HG03571 (cell line): ENCODE results near the gene ACOX3.
"Not testable (repeated sequence)": the region's sequence is repeated elsewhere in the genome, so short reads cannot be mapped to it uniquely, and the experiment has no call there.

Source experiments
- ATAC-seq: cut with Tn5 transposase; IDR thresholded peaks from one replicate; pipeline ENCODE4 v1.9.1; 2021; ENCODE audit not compliant: unreplicated experiment

The ACOX3 gene

DNA sequence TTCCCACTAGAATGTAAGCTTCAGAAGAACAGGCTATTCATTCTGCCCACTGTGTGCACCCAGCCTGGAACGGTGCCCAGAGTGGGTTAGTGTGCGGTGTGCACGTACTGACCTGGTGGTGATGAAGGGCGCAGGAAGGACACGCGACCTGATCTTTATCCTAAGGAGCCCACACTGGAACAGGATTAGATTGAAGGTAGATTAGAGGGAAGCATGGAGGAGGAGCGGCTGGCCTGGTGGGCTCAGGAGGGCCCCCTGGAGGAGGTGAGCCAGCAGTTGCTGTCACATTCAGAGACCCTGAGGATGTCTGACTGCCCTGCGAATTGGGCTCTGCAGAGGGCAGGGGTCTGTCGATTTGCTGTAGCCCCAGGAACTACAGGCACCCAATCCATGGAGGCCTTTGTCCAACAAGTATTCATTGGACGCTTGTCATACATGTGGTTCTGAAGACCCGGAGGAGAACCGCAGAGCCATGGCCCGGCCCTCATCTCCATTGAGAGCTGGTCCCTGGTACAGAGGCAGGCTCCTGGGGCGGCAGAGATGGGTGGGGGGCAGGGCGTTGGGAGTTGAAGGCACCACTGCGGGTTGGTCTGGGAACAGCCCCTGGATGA, 97.8 kb downstream of the ACOX3 start:
- ATAC-seq = no peak

DNA sequence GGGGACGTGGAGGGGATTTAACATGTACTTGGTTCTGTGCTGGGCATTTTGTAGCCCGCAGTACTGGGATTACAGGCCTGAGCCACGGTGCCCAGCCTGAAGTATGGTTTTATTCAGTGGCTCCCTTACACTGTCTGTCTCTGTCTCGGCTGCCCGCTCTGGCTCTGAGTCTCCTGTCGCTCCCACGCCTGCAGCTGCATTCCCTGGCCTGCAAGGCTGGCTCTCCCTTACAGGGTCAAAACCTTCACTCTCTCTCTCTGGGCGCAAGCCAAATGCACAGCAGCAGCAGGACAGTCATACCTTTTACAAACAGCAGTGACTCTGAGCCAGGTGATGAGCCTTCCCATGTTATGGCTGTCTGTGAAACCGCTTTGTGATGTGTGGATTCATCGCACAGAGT, 98.8 kb downstream of the ACOX3 start:
- no peak for ATAC-seq

DNA sequence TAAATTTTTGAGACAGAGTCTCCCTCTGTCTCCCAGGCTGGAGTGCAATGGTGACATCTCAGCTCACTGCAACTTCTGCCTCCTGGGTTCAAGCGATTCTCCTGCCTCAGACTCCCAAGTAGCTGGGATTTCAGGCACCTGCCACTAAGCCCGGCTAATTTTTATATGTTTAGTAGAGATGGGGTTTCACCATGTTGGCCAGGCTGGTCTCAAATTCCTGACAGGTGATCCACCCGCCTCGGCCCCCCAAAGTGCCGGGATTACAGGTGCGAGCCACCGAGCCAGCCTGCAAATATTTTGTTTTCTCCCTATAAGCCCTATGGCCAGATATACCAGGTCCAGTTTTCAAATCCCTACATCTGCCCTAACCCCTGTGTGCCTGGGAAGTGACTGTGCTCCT, 99.2 kb downstream of the ACOX3 start:
- ATAC-seq = not testable (repeated sequence)

DNA sequence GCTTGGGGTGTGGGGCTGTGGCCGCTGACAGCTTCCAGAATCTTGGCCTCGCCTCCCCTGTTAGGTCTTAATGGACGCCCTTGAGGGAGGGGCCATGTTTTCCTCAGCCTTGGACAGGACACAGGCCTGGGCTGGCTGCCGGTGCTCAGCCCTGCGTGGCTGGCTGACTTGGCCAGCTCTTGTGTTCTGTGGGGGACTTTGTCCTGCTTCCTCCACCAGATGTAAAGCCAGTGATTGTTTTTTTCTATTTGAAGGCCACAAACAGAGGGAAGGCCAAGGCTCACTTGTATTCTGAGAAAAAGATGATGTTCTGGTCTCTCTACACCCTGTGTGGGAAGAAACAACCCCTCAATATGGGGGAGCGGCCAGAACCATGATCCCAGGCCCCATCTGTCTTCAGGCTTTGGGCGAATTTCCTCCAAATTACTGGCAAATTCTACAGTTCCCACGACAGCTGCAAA, 99.7 kb downstream of the ACOX3 start:
- ATAC-seq = no peak

DNA sequence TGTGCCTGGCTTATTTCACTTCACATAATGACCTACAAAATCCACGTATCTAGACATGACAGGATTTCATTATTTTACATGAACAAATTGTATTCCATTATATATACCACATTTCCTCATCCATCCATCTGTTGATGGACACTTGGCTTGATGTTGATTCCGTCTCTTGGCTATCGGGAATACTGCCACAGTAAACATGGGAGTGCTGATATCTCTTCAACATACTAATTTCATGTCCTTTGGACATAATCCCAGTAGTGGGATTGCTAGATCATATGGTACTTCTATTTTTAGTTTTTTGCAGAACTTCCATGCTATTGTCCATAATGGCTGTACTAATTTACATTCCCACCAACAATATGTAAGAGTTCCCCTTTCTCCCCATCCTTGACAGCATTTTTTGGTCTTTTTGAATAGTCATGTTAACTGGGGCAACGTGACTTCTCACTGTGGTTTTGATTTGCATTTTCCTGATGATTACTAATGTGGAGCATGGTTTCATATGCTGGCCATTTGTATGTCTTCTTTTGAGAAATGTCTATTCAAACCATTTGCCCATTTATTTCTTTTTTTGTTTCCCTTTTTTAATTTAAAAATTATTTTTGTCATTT, 102.1 kb downstream of the ACOX3 start:
- ATAC-seq = no peak

DNA sequence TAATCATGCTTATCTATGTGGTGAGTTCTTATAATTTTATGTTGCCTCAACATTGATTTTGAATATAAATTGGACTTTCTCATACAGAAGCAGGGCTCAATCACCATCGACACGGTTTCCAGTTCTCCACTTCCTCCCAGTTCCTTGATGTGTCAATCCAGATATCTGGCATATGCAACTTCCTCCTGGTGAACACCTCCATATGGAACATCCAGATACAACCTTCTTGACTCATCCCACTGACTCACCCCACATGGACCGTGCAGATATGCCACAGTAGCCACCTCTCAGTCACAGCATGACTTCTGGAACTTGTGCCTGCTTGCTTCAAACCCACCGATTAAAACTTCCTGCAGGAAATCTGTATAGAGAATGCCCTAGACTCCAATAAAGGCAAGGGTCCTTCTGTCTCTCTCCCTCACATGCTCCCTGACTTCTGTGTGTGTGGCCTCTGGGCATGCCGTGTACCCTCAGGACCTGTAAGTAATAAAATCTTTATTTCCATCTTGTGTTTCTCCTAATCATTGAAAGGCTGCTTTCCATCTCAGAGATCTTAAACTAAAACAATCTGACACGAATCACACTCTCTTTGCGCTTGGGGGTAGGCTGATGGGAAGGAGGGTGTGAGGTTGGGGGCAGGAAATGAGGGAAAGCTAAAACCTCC, 104.0 kb downstream of the ACOX3 start:
- ATAC-seq = no peak

DNA sequence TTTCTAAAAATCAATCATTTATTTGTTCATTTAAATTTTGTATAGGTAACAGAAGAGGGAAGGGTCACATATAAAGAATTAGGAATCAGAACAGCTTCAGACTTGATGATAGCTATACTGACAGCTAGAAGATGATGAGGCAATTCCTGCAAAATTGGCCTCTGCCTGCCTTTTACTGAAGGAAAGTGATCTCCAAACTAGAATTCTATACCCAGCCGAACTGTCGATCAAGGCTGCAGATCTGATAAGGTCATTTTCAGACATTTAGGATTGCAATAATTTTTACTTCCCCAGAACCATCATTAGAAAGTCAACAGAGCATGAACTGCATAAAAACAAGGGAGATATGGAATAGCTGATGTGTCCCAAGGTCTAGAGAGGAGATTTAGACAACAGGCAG, 104.7 kb downstream of the ACOX3 start:
- no peak for ATAC-seq

DNA sequence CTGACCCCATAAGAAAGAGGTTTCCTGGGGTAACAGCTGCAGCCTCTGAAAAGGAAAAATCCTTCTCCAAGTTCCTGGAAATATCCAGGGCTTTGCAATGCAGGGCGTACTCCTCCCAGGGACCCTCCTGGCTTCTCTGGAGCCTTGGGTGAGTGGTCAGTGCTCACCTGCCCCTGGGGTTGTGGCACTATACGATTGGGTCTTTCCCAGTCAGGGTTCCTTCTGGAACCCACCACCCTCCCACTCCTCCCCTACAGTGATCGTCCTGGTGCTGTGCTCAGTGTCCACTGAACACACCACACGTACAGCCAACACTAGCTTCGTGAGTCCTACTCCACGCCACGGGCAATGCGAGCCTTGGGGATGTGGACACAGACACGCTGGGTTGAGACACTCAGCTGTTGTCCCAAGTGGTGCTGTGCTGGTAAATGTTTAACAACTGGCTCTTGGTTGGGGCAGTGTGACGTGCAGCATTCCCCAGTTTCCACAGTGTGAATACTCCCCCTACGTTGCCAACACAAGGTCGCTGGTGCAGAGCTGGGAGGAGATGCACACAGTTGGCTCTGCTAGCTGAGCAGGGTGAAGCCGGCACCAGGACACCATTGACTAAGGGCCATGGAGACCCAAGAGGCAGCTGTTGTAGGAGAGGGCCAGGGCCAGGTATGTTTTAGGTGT, 105.6 kb downstream of the ACOX3 start:
- no peak for ATAC-seq

DNA sequence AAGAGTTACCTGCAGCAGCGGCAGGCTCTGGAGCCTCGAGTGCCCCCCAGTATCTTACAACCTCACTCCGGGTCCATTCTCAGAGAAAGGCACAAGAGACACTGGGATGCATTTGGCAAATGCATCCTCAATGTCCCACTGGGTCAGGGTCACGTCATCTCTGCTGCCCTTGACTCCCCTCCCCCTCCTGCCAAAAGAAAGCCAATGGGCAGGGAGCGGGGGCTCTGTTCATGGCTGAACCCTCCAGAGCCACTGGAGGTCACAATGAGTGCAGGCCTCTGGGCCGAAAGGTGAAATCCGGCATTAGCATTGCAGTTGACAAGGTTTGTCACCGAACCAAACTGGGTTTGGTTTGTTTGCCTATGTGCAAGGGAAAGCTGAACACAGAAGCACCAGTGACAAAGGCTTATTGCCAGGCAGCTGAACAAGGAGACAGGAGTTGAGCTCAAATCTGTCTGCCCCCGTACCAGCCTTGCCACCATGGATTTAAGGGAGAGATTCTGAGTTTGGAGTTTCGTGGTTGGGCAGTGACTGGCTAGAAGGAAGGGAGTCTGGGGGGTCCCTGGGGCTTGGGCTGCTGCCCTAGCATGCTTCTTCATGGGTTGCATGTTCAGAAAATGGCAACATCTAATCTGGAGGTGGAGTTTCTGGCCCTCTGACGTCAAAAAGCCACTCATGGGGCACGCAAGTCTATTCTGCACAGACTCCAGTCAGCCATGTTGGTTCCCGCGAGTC, 106.6 kb downstream of the ACOX3 start:
- no peak for ATAC-seq

DNA sequence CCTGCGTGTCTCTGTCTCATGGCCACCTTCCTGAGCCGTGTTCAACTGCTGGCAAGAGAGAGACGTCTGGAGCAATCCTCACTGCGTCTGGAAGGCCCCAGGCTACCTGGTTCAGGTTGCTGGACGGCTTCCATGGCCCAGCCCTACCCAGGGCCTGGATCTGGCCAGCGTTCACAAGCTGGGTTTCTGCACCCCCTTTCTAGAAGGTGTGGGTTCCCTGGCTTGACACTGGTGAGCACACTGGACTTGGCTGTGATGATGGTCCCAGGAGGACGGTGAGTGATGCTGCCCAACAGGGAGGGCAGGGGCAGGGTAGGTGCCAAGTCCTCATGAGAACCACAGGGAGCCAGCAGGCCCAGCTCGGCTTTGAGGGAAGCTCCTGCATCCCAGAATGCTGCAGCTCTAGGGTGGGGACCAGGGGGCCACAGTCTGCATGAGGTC, 107.6 kb downstream of the ACOX3 start:
- no peak for ATAC-seq

DNA sequence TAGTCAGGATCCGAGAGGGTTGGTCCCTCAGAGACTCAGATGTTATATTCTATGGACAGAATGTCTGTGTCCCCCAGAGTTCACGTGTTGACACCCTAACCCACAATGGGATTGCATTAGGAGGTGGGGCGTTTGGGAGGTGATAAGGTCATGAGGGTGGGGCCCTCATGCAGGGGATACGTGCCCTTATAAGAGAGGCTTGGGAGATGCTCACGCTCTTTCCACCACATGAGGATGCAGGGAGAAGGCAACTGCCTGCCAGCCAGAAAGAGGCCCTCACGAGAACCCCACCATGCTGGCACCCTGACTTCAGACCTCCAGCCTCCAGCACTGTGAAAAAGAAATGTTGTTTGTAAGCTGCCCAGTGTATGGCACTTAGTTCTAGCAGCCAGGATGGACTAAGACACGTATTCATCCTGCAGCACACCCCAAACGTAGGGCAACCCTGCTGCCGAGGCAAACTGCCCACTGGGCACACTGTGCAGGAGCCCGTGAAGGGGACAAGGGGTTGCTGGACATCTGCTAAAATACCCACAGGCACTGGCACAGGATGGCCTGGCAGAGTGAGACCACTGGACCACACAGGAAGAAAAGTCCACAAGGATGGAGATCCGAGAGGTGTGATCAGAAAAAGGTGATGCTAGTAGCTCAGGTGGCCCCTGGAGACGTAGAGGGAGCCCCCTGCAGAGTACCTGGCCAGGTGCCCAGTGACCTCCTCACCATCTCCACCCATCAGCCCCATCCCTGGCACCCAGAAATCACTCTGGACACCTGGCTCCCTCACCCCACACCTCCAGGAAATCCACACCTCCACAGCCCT, 108.3 kb downstream of the ACOX3 start:
- ATAC-seq = no peak

DNA sequence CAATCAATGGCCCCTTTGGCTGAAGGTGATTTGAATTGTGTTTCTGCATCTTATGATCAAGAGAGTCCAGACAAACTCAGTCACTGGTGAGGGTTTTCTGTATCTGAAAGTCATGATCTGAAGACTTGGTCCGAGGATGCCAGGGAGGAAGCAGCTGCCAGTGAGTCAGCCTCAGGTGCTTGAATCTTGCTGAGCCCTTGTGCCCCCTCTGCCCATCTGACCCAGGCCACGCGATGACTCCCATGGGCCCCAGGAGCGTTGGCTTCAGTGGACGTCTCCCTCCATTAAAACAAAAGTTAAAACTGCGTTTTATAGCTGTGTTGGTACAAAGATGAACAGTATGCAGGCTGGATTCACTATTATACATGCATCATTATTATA, 109.0 kb downstream of the ACOX3 start:
- ATAC-seq = no peak

DNA sequence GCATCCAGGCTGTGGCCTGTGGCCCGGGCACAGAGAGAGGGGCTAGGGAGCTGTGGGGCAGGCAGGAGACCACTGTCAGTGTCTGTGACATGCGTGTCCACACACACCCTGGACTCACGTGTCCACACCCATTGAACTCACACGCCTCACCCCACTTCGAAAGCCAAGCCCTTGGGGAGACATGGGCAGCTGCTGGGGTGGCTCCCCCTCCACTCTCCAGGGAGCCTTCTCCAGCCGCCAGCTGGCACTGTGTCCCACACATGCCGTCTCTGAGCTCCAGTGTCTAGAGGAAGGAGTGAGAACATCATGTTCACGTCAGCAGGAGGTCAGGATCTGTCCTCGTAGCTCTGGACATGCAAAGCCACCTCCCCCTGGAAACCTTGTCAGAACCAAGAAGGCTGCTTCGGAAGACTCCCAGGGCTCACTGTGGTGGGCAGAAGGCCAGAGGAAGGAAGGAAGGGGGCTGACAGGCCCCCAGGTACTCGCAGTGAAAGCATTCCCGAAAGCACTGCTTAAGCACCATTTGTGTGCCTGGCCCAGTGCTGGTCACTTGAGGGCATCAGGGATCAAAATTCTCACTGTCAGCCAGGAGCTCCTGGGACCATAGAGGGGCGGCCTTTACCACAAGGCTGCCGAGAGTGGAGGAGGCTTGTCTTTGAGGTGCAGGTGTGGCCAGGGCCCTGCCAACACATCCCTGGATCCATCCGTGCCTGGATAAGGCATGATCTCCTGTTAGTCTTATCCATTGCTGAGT, 109.5 kb downstream of the ACOX3 start:
- no peak for ATAC-seq

DNA sequence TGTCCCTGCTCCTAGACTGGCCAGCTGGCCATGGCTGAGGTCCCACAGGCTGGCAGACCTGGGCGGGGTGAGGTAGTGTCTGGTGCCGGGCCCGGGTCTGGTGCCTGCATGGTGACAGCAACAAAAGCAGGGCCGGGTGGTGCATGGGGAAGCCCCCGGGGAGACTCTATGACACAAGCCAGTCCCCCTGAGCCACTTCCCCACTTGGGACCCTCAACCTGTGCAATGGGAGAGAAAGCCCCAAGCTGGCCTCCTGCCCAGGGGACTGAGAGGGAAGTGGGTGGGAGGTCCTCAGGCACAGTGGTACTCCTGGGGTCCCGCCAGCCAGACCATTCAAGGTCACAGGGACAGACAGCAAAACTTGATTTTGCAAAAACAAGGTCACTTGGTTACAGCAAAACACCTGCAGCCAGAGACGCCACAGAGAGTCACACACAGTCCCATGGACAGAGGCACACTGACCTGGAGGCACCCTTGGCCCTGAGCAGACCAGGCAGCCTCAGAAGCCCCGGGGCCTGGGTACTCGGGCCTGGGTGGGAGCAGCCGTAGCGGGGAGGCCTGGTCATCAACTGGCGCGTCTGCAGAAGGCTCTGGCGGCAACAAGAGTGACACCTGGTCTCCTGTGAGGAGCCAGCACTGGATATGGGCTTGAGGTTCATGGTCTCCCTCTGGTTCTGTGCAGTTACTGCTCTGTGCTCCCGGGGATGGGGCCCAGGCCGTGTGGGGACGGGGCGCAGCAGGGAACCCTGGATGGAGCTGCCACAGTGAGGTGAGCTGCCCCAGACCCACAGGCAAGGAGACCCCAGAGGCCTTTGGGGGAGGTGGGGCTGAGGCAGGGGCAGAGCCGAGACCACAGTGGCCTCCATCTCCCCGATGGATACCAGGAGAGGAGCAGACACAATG, 110.4 kb downstream of the ACOX3 start:
- no peak for ATAC-seq

DNA sequence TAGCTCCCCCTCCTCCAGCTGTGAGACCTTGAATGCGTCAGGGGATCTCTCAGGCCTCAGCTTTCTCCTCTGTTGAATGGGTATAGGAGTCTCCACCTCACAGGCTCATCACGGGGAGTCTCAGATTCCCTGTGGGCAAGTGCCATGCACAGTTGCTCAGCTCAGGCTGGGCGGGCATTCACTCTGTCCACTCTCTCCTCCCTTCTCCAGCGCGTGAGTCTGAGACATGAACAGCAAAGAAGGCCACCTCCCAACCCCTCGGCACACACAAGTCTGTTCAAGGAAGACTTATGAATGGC, 111.0 kb downstream of the ACOX3 start:
- ATAC-seq = no peak

DNA sequence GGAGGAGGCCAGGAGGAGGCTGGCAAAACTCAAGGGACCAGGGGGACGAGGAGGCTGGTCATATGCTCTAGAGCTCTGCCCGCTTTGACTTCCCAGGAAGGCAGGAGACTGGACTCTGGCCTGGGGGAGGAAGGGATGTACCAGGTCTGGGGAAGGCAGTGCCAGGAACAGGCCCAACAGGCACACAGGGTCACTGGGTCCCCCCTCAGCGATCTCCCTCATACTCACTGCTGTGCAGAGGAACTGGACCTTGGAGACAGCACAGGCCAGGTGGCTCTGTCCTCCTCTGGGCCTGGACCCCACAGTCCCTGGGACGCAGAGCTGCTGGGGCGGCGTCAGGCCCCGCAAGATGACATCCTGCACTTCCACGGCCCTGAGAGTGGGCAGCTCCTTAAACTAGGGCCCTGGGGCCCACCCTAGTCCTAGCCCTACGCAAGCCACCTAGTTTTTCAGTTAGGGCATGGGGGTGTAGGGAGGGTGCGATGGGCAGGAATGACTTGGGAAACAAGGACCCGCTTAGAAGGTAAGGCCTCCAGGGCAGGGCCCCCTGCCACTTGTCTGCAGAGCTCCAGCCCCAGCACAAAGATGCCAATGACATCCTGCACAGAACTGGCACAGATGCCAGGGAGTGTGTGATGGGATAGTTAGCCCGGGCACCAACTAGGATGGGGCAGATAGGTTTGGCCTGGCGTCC, 111.5 kb downstream of the ACOX3 start:
- ATAC-seq = no peak

DNA sequence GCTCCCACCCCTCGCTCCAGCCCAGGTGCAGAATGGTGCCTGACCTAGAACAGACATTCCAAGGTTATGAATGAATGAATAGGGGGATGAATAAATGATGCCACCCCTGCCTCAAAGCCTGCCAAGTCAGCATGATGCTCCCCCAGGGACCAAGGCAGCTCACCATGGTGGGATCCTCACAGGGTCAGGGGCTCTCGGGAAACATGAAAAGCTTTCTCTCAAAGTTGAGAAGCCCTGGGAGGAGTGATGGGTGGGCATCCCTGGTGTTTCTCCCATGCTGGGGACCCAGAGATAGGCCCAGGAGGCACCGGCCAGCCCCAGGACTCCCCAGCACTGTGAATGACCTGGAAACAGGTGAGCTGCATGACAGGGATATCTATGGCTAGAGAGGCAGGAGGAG, 112.1 kb downstream of the ACOX3 start:
- no peak for ATAC-seq

DNA sequence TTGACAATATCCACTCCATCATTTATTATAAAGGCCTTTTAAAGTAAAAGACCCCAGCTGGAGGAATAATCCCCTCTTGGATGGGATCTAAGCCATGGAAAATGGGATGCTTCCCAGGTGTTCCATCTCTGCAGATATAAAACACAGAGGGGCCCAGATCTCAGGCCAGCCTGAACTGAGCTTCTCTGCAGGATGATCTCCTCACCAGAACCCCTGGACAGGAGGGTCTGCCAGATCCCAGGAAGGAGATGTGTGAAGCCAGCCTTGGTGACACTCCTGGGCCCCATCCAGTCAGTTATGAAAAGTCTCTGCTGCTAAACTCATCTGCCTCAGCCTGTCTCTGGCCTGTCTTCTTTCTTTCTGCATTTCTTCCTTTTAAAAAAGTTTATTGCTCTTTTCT, 114.3 kb downstream of the ACOX3 start:
- no peak for ATAC-seq
